Activated CD4-positive, alpha-beta T cell treated with anti-CD3 and anti-CD28 coated beads, Interleukin-2, amount 10 ng/mL, durations not matched to agents 7 days and 5 days (primary cell): Measurements from ENCODE around the gene ESPN. TPM values are rescaled to one million over a fixed set of nuclear protein-coding genes. Genes with fewer than 3 reads are reported as not detected.
"Not testable (repeated sequence)": the region's sequence is repeated elsewhere in the genome, so short reads cannot be mapped to it uniquely, and the experiment has no call there.

Source experiments
- CTCF ChIA-PET: fragments of 350-600 bp; sonication (Branson Sonifier 250); formaldehyde crosslinking; loops from one replicate; lab custom pipeline; 2021; ENCODE audit warnings: antibody characterized with exemption; lab: Charles Lee
- POLR2A ChIA-PET: fragments of 350-600 bp; sonication (Branson Sonifier 250); formaldehyde crosslinking; loops from one replicate; lab custom pipeline; 2021; ENCODE audit warnings: antibody characterized with exemption; lab: Charles Lee
- DNase-seq: peaks from one replicate; pipeline ENCODE4 v3.0.0-alpha.2; 2020
- H3K27ac Mint-ChIP-seq: one replicate; pipeline ENCODE4 v1.8.0; 2021; ENCODE audit warnings: mild to moderate bottlenecking, moderate library complexity, mixed read lengths
- H3K27me3 Mint-ChIP-seq: one replicate; pipeline ENCODE4 v1.8.0; 2021; ENCODE audit warnings: mixed read lengths
- H3K36me3 Mint-ChIP-seq: one replicate; pipeline ENCODE4 v1.8.0; 2021; ENCODE audit warnings: low read depth, mixed read lengths
- H3K4me1 Mint-ChIP-seq: one replicate; pipeline ENCODE4 v1.8.0; 2021; ENCODE audit warnings: mixed read lengths
- H3K4me3 Mint-ChIP-seq: one replicate; pipeline ENCODE4 v1.8.0; 2021; ENCODE audit warnings: mild to moderate bottlenecking, moderate library complexity, mixed read lengths
- H3K9me3 Mint-ChIP-seq: one replicate; pipeline ENCODE4 v1.8.0; 2021; ENCODE audit warnings: mixed read lengths
- total RNA-seq, 2 experiments: library from RNA; stranded (reverse); gene quantifications; one replicate each; pipeline ENCODE4 v1.2.3, GENCODE V29; 2021

ESPN gene
- total RNA-seq, 2 experiments from 2014 or later = 0.56 to 0.77 TPM

GRCh38 chr1:6424000-6424565, 493 bp upstream of the ESPN start:
- H3K27ac Mint-ChIP-seq = no peak overlapping the region
- peaks cover 49% of the 10 kb centered on the region for H3K27me3 Mint-ChIP-seq
- CTCF ChIA-PET = interaction anchor here (0.8 to 4.2 kb wide), 17 partner anchors 9 to 178 kb away, joined by 3 to 17 read pairs (median 4); no protein-coding TSS in a partner anchor
- H3K36me3 Mint-ChIP-seq = no peaks in the 10 kb centered on the region
- peaks cover 15% of the 10 kb centered on the region for H3K4me1 Mint-ChIP-seq
- POLR2A ChIA-PET = no interaction called here
- no peak for DNase-seq
- no peaks in the 10 kb centered on the region for H3K9me3 Mint-ChIP-seq
- H3K4me3 Mint-ChIP-seq = peak overlapping the region; percentile 13

- Mint-ChIP-seq H3K27me3 (peaks cover 51% of the 10 kb centered on the region), H3K4me3 (no peak overlapping the region)
- DNase-seq = no peak
These were observed 1.1 kb downstream of the ESPN start for GRCh38 chr1:6425658-6426057.

GRCh38 chr1:6426277-6426971, 1.8 kb downstream of the ESPN start:
- peaks cover 44% of the 10 kb centered on the region for H3K27me3 Mint-ChIP-seq
- no peak for DNase-seq
- CTCF ChIA-PET = interaction anchor here (0.5 to 1.5 kb wide), 7 partner anchors 12 to 220 kb away, joined by 3 to 6 read pairs (median 4); partner anchors contain the start of gene NOL9
- H3K36me3 Mint-ChIP-seq = no peaks in the 10 kb centered on the region
- no peak overlapping the region for H3K27ac Mint-ChIP-seq
- H3K4me3 Mint-ChIP-seq = no peak overlapping the region
- H3K9me3 Mint-ChIP-seq = no peaks in the 10 kb centered on the region
- POLR2A ChIA-PET = no interaction called here
- H3K4me1 Mint-ChIP-seq = peaks cover 13% of the 10 kb centered on the region

More at GRCh38 chr1:6425658-6426057, 1.1 kb downstream of the ESPN start:
- Mint-ChIP-seq H3K36me3 (no peaks in the 10 kb centered on the region), H3K9me3 (no peaks in the 10 kb centered on the region), H3K4me1 (peaks cover 13% of the 10 kb centered on the region), H3K27ac (no peak overlapping the region)
- CTCF ChIA-PET = interaction anchor here (0.7 to 1.5 kb wide), 7 partner anchors 12 to 221 kb away, joined by 3 to 6 read pairs (median 4); partner anchors contain the start of gene NOL9
- POLR2A ChIA-PET = no interaction called here

GRCh38 chr1:6426972-6427350, 2.4 kb downstream of the ESPN start:
- POLR2A ChIA-PET = no interaction called here
- CTCF ChIA-PET = interaction anchor here (1.3 to 1.5 kb wide), 3 partner anchors 11 to 79 kb away, joined by 3 to 6 read pairs (median 4); no protein-coding TSS in a partner anchor
- H3K27ac Mint-ChIP-seq = no peak overlapping the region

GRCh38 chr1:6427441-6428390, 3.1 kb downstream of the ESPN start:
- H3K27ac Mint-ChIP-seq = no peak overlapping the region
- peaks cover 32% of the 10 kb centered on the region for H3K27me3 Mint-ChIP-seq
- H3K4me1 Mint-ChIP-seq = peaks cover 8% of the 10 kb centered on the region
- no peaks in the 10 kb centered on the region for H3K36me3 Mint-ChIP-seq
- DNase-seq = no peak
- H3K4me3 Mint-ChIP-seq = no peak overlapping the region
- H3K9me3 Mint-ChIP-seq = no peaks in the 10 kb centered on the region
- POLR2A ChIA-PET = no interaction called here
- CTCF ChIA-PET = no interaction called here

More at GRCh38 chr1:6426972-6427350, 2.4 kb downstream of the ESPN start:
- Mint-ChIP-seq H3K36me3 (no peaks in the 10 kb centered on the region), H3K4me3 (no peak overlapping the region), H3K4me1 (peaks cover 9% of the 10 kb centered on the region), H3K9me3 (no peaks in the 10 kb centered on the region), H3K27me3 (peaks cover 39% of the 10 kb centered on the region)
- DNase-seq = no peak

GRCh38 chr1:6428453-6428852, 3.9 kb downstream of the ESPN start:
- H3K4me1 Mint-ChIP-seq, DNase-seq, H3K4me3 Mint-ChIP-seq, H3K36me3 Mint-ChIP-seq, H3K9me3 Mint-ChIP-seq, H3K27ac Mint-ChIP-seq, POLR2A ChIA-PET: not testable (repeated sequence)
- CTCF ChIA-PET = interaction anchor here (0.7 to 1.3 kb wide), 2 partner anchors 9 to 10 kb away, joined by 3 read pairs; no protein-coding TSS in a partner anchor
- H3K27me3 Mint-ChIP-seq = peaks cover 27% of the 10 kb centered on the region

GRCh38 chr1:6429660-6430411, 5.3 kb downstream of the ESPN start:
- CTCF ChIA-PET = interaction anchor here (1.2 to 2.3 kb wide), 4 partner anchors 9 to 72 kb away, joined by 3 to 12 read pairs (median 5); no protein-coding TSS in a partner anchor
- H3K4me3 Mint-ChIP-seq, DNase-seq, H3K4me1 Mint-ChIP-seq, H3K27ac Mint-ChIP-seq, H3K9me3 Mint-ChIP-seq, H3K36me3 Mint-ChIP-seq, POLR2A ChIA-PET: not testable (repeated sequence)
- H3K27me3 Mint-ChIP-seq = peaks cover 24% of the 10 kb centered on the region

- CTCF ChIA-PET = interaction anchor here (0.6 kb wide), 1 partner anchor 1668 kb away, joined by 3 read pairs; no protein-coding TSS in a partner anchor
These were observed 7.3 kb downstream of the ESPN start for GRCh38 chr1:6431645-6432579.

GRCh38 chr1:6434186-6434585, 9.6 kb downstream of the ESPN start:
- no peak for DNase-seq
- peaks cover 24% of the 10 kb centered on the region for H3K27me3 Mint-ChIP-seq
- CTCF ChIA-PET = interaction anchor here (1.6 kb wide), 1 partner anchor 188 kb away, joined by 5 read pairs; no protein-coding TSS in a partner anchor
- H3K27ac Mint-ChIP-seq = no peak overlapping the region
- H3K9me3 Mint-ChIP-seq = no peaks in the 10 kb centered on the region
- H3K4me1 Mint-ChIP-seq = peaks cover under 1% of the 10 kb centered on the region
- POLR2A ChIA-PET = no interaction called here
- no peak overlapping the region for H3K4me3 Mint-ChIP-seq
- no peaks in the 10 kb centered on the region for H3K36me3 Mint-ChIP-seq

More at GRCh38 chr1:6431645-6432579, 7.3 kb downstream of the ESPN start:
- H3K9me3 Mint-ChIP-seq, POLR2A ChIA-PET, H3K4me3 Mint-ChIP-seq, H3K4me1 Mint-ChIP-seq, DNase-seq, H3K36me3 Mint-ChIP-seq: not testable (repeated sequence)
- Mint-ChIP-seq H3K27me3 (peaks cover 14% of the 10 kb centered on the region), H3K27ac (peak overlapping the region; percentile 36)

GRCh38 chr1:6435129-6435528, 10.6 kb downstream of the ESPN start:
- H3K4me3 Mint-ChIP-seq = no peak overlapping the region
- H3K9me3 Mint-ChIP-seq = no peaks in the 10 kb centered on the region
- H3K4me1 Mint-ChIP-seq = peaks cover 4% of the 10 kb centered on the region
- no peak overlapping the region for H3K27ac Mint-ChIP-seq
- ChIA-PET CTCF (interaction anchor here (1.6 kb wide), 1 partner anchor 189 kb away, joined by 5 read pairs; no protein-coding TSS in a partner anchor), POLR2A (no interaction called here)
- no peak for DNase-seq
- H3K36me3 Mint-ChIP-seq = no peaks in the 10 kb centered on the region
- peaks cover 28% of the 10 kb centered on the region for H3K27me3 Mint-ChIP-seq

GRCh38 chr1:6435547-6435946, 11.0 kb downstream of the ESPN start:
- CTCF ChIA-PET = no interaction called here

More at GRCh38 chr1:6435547-6435946, 11.0 kb downstream of the ESPN start:
- Mint-ChIP-seq H3K4me3 (no peak overlapping the region), H3K36me3 (no peaks in the 10 kb centered on the region), H3K27ac (no peak overlapping the region), H3K27me3 (peaks cover 24% of the 10 kb centered on the region), H3K4me1 (peaks cover 4% of the 10 kb centered on the region), H3K9me3 (no peaks in the 10 kb centered on the region)
- POLR2A ChIA-PET = no interaction called here
- DNase-seq = no peak
